ENCODE measurements around the gene PPM1D.

GRCh38 chr17:60680754-60681153, 80.8 kb downstream of the PPM1D start:
- TF ChIP-seq CTCF (IDR thresholded peaks at IDR 0.05) (no peak), EP300 (IDR thresholded peaks at IDR 0.05) (no peak), POLR2A (IDR thresholded peaks at IDR 0.05) (no peak)

Measured in suprapubic skin (tissue), 3 donors.